NCI-H2171 (cell line): ENCODE results near the gene ABLIM2.

ENCODE experiments used
- DNase-seq: peaks from one replicate; lab custom pipeline; 2025; lab: John Stamatoyannopoulos, UW

ABLIM2 gene

DNA sequence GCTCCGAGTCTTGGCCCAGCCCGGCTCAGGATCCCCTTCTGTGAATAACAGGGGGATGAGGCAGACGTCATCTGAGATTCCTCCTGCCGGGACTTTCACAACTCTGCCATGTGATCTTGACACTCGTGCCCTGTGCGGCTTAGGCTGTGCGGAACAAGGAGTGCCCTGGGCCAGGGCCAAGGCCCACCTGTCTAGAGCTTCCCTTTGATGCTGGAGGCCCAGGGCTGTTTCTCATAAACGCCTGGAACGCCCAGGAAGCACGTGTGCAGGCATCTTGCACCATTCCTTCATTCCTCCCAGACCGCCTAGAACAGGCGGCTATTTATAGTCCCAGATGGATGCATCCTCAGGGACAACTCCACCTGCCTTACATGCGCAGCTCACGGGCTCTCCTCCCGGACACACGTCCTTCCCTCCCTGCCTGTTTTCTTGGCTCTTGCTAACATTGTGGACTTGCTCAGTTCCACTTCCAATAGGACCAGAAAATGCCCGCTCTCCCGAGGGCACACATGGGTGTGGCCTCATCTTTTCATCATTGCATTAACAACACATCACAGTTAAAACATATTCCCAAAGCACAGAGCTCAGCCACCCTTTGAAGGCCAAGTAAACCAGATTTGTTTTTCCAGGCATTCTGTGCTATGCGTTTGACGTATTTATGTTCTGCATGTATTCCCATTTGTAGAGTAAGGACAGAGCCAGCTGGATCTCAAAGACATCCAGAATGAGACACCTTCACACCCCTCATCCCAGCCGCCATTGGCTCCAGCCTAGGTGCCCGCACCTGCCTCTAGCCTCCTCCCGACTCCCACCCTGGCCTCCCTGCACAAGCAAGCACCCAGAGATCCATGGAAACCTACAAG is 57.2 kb downstream of the ABLIM2 start:
- no peak for DNase-seq

DNA sequence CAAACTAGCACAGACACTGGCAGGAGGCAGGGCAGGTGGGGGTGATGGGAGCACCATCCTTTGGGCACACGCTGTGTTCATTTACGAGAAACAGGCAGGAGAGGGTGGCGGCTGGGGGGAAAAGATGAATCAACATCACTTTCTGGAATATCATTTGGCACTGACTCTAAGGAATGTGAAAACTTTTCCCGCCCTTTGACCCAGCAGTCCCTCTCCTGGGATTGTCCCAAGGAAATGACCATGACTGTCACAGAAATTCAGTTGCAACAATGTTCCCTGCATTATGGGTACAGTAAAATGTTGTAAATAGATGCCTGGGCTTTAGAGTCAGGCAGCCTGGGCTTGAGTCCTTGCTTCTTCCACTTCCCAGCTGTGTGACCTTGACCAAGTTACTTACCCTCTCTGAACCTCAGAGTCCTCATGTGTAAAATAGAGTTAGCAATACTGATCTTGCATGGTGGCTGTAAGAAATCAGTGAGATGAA is 58.6 kb downstream of the ABLIM2 start:
- no peak for DNase-seq

DNA sequence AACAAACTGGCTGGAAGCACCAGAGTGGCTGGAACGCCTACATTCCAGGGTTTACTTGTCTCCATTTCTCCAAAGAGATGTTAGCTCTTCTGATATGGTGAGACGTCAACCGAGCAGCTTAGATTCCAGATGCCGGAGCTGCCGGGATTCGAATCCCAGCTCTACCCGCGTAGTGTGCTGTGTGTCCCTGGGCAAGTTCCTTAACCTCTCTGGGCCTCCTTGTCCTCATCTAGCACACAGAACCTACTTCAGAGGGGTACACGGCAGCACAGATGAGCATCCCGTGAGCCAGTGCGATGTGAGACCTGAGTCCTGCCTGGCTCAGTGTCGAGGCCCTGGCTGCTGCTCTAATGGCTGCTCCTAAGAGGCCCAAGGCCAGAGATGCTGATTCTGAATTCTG is 60.1 kb downstream of the ABLIM2 start:
- no peak for DNase-seq

DNA sequence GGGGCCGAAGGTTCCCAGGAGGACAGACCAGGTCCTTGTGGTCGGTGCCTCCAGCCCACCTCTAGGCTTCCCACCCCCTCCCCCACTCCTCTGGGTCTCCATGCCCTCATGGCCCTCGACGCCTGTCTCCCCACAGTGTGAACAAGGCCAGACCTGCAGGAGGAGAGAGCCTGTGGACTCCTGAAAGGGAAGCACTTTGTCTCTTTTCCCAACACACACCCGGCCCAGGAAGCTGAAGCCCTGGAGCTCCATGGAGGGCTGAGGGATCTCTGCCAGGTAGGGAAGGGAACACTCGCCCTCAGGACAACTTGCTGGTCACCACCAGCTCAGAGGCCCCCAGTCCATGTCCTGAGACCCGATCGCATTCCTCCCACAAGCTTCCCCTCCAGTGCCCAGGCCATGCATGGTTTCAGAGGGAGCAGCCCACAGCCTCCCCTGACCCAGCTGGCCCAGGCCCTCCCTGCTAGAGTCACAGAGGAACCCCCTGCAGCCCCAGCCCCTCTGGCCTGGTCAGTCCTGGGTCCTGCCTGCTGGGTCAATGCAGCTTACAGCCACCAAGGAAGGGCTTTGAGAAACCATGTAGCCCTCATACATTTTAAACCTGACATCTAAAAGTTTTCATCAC is 60.8 kb downstream of the ABLIM2 start:
- no peak for DNase-seq

DNA sequence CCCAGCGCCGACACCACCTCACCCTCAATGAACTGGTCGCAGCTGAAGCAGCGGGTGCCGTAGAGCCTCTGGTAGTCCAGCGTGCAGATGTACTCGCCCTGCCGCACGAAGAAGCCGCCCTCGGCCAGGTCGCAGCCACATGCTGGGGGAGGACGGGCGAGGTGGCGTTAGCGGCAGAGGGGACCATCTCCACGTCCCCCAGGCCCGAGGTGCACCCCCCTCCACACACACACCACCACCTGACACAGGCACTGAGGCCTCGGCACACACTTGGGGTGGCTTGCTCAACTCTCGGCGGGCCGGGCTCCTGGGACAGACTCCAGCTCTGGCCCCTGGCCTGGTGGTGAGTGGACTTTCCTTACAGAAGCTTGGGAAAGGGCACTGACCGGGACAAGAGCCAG is 61.5 kb downstream of the ABLIM2 start:
- no peak for DNase-seq

DNA sequence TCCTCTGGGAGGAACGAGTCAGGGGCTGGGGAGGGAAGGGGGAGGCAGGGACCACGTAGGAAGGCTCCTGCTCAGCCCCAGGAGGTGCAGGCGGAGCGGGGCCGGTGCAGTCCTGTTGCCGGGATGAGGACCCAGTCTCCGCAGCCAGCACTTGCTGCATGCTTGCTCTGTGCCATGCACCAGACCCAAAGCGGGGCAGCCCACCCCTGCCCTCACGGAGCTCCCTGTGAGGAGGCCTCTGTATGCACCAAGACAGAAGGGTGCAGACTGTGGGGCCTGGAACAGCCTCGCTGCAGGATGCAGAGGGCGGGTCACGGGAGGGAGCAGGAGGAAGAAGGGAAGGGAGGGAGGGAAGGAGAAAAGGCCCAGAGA is 61.9 kb downstream of the ABLIM2 start:
- DNase-seq: no peak

DNA sequence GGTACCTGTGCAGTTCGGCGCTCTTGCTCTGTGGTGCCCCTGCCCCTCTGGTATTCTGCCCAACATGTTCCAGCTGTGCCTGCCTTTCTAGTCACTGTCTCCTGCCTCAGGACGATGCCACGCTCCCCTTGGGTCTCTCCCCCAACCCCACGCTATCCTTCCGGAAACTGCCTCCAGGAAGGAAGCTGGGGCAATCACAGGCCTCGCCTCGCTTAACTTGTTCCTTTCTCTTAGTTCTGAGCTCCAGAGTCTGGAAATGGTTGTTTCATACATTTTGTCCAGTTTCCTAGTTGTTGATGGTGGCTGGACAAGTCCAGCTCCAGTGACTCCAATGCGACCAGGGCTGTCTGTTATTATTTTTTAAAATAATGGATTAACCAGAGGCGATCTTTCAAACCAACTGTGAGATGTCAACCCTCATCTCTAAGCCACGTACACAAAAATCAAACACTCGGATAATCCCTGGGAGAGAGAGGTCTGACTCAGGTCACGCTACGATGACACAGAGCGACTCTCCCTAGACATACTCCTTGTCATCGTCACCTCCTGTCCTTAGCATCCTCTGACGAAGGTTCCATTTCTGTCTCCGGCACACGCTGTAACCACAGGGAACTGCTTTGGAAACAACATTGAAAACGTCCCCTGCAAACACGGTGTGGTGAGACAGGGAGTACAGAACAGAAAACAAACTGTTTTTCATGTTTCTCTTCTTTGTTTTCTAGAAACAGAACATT is 62.5 kb downstream of the ABLIM2 start:
- DNase-seq: no peak

DNA sequence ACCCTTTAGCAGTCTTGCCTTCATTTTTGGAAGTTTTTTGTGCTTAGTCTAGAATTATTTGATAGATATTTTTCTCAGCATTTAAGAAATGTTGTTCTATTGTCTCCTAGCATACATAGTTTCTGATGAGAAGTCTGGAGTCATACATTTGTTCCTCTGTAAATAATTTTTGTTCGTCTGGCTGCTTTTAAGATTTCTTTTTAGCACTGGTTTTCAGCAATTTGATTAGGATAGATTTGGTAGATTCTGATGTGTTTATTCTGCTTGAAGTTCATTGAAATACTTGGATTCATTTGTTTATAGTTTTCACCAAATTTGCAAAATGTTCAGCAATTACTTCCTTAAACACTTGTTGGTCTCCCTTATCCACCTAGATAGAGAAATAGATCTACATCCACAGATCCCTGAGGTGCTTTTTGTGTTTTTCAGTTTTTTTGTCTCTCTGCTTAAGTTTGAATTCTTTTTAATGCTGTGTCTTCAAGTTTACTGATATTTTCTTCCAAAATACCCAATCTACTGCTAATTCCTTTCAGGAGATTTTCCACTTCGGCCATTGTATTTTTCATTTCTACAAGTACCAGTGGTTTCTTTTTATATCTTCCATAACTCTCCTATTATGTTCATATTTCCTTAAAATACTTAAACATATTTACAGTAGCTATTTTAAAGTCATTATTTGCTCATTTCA is 64.9 kb downstream of the ABLIM2 start:
- no peak for DNase-seq

DNA sequence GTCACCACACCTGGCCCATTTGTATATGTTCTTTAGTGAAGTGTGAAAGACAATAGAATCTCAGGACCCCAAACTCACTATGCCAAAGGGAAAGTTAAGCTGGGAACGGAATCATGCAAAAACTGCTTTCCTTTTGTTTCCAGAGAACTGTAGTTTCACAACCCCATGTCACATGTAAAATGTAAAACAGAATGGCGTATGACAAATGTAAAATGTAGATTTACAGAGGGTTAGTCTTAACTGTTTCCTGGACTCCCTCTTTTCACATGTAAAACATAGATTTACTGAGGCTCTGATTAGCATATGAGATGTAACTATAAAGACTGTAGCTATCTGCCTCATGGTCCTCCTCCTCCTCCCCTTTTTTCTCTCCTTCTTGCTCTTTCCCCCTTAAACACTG is 66.3 kb downstream of the ABLIM2 start:
- DNase-seq: no peak

DNA sequence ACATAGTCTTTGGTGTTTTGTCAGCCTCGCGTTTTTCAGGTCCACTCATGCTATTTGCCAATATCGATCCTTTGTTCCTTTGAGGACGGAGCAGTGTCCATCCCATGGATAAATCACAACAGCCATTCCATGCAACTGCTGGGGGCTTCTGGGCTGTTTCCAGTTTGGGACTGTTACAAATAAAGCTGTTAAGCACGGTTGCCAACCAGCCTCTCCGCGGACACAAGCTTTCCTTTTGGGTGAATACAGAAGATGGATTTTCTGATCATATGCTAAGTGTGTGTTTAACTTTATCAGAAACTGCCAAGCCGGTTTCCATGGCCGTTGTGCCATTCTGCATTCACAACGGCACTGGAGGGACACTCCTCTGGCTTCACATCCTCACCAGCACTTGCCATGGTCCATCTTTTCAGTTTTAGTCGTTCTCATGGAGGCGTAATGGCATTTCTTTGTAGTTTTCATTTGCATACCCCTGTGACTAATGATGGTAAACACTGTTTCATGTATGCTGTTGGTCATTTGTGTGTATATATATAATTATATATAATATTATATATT is 67.8 kb downstream of the ABLIM2 start:
- no peak for DNase-seq

DNA sequence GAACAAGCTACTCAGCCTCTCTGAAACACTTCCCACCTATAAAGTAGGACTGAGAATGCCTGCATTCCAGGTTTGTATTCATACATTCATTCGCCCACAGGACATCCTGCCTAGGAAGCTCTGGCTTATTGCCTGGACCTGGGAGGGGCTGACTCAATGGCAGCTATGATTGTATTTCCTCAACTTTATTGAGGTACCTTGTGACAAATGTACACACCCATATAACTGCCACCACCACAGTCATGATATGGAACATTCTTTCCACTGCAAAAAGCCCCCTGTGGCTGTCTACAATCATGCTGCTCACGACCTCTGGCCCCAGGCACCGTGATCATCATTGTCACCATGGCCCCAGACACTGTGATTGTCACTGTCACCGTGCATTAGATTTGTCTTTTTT is 68.3 kb downstream of the ABLIM2 start:
- no peak for DNase-seq

DNA sequence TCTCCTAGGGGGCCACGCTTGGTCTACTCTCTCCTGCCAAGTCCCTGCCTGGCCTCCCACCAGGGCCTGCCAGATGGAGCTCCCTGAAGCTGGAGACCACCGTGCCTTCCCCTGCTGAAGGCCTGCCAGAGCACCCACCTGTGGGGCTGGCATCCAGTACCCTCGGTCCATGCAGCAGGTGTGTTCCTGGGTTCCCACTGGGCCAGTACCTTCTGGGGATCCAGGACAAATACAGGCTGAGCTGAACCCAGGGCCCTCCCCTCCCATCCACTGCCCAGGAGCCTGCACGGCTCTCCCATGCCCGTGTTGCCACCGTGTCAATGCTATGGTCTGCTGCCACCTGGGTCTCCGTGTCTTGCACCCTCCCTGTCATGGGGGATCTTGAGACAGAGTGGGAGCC is 68.8 kb downstream of the ABLIM2 start:
- no peak for DNase-seq

DNA sequence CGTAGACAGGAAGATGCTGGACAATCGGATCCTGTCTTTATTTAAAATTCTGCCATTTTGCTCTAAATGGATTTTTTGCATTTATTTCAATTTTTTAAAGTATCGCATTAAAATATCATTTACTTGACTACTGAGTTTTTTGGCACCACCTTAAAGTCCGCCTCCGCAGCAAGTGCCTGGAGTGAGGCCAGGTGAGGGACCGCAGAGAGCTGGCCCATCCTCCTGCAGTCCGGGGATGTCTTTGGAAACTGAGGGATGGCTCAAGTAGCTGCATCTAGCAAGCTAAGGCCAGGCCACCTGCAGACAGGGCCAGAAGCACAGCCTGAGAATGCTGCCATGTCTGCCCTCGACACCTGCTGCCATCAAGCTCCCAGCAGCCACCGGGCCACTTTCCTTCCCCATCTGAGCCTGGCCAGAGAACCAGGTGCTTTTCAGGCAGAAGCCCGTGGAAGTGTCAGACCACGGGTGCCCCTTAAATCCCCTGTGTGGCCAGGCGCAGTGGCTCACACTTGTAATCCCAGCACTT is 69.6 kb downstream of the ABLIM2 start:
- DNase-seq: no peak

DNA sequence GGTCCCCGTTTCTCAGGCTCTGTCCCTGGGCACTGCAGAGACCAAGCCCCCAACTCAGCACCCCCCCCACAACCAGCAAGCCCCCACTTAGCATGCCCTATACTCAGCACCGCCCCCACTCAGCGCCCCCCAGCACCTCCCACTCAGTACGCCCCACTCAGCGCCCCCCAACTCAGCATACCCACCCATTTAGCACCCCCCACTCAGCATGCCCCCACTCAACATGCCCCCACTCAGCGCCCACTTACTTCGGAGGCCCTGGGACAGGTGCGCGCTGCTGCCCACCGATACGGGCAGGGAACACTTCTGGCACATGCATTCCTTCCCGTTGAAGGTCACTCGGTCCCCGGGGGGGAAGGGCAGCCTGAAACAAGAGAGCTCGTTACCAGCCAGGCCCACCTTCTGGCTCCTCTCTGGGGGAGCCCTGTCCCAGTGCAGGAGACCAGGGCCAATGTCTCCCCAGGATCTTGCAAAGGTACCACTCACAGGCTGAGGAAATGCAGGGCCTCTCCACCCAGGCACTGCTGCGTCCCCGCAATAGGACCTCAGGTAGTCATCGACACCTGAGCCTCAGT is 70.6 kb downstream of the ABLIM2 start:
- DNase-seq: no peak

DNA sequence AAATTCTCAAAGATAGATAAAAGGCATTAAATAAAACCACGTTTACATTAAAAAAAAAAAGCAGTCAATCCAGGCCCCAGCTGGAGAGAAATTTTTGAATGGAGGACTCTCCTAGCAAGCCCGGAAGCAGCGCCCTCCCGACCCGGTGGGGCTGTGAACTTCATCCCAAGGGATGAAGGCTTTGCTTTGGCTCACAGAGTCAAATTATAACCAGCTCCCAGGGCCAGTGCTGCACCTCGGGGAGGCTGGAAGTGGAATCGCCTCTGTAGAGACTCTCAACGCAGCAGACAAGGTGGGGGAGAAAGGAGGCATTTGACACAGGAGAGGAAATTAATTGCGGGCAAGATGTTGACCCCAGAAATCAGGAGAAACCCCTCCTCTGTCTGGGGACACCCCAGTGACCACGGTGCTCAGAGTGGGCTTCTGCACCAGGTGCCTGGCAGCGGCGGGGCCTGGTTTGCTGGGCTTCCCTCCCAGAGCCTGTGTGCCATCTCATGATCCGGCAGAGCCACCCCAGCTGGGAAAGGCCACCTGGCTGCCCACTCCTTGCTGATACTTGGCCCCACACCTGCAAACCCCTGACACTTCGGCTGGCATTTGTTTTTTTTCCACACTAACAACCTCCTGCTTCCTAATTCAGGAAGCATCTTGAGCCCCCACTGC is 71.7 kb downstream of the ABLIM2 start:
- DNase-seq: no peak

DNA sequence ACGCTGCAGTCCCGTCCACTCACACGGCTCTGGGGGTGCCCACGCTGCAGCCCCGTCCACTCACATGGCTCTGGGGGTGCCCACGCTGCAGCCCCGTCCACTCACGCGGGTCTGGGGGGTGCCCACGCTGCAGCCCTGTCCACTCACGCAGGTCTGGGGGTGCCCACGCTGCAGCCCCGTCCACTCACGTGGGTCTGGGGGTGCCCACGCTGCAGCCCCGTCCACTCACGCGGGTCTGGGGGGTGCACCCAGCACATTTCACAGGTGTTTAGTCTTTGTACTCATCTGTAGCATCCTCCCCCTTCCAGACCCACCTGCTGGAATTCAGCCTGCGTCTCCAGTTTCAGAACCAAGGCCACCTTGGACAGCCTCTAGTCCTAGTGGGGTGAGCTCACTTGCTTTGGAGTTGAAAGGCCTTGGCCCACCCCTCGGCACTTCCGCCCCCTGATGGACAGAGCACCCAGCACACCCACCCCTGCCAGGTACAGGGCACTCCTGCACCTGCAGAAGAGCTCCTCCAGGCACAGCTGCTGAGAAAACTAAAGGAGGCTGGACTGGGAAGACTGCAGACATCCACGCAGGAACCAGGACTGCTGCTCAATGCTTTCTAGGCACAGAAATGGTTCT is 73.0 kb downstream of the ABLIM2 start:
- DNase-seq: no peak

DNA sequence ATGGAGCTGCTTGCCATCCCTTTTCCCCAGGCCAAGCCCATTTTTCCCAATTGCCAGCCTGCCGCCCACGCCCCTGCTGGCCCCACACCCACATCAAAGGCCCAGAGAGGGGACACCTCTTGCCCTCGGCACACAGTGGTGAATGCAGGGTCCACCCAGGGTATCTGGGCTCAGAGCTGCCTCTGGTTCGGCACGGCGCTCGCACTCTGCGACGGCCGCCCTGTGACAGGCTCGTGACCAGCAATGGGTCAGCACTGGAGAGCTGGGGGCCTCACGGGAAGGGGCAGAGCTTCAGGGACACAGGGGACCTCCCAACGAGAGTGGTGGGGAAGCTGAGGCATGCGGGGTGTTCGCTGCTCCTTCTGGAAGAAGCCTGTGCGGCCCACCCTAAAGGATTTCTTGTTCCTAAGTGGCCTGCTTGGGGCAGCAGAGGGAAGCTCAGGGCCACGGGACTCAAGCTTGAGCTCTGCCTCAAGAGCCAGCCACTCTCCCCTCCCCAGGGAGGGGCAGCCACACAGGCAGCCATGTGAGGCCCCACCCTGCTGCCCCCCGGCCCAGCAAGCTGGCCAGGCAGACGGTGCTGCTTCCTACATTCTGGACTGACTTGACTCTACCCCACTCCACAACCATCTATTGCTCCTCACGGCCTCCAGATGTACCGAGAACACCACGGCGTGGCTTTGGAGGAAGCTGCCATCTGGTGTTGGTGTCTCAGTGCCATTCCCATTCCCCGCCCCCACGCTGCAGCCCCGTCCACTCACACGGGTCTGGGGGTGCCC is 73.7 kb downstream of the ABLIM2 start:
- no peak for DNase-seq

DNA sequence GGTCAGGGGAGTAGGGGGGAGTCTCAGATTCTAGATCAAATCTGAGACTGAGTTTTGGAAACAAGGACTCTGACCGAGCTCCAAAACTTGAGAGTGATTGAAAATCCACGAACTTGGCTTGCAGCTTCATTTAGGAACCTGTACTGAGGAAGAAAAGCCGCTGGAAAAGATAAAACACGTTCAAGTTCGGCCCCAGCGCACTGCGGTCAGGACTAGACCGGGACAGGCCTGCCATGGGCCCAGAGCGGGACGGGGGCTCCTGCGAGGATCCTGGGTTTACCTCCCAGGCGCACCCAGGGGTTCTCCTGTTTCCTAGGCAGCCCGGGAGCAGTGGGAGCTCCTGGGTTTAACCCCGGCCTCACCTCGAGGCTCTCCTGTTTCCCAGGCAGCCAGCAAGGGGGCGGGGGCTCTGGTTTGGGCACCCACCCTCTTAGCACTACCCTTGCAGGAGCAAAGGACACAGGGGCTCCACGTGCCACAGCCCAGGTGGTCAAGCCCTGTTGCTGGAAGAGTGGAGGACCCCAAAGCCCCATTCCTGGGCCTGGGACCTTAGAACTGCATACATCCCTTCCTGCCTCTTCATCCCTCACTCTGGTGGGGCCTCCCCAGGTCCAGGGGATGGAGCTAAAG is 74.5 kb downstream of the ABLIM2 start:
- no peak for DNase-seq
